Kidney glomerular epithelial cell (primary cell): ENCODE results near the gene EFNB2.

ENCODE experiments used
- DNase-seq: peaks from one replicate; lab custom pipeline; 2025; lab: John Stamatoyannopoulos, UW

The EFNB2 gene

DNA sequence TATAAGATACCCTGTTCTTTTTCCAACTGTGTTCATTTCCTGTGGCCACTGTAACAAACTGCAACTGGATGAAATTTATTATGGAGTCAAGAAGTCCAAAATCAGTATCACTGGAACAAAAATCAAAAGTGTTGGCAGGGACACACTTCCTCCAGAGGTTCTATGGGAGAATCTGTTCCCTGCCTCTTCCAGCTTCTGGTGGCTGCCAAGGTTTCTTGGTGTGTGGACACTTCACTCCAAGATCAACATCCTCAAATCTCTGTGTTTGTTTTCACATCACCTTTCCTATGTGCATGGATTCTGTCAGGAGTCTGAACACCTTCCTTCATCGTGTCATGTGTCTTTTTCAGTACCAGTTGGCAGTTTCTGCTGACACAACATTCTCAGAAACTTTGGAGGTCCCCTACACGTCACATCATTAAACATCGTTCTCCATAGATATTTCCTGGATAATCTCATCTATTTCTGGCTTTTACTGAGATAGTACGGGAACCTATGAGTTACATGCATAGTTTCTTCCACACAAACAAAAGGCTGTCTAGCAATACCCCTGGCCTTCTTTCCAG, 15.2 kb upstream of the EFNB2 start:
- no peak for DNase-seq

DNA sequence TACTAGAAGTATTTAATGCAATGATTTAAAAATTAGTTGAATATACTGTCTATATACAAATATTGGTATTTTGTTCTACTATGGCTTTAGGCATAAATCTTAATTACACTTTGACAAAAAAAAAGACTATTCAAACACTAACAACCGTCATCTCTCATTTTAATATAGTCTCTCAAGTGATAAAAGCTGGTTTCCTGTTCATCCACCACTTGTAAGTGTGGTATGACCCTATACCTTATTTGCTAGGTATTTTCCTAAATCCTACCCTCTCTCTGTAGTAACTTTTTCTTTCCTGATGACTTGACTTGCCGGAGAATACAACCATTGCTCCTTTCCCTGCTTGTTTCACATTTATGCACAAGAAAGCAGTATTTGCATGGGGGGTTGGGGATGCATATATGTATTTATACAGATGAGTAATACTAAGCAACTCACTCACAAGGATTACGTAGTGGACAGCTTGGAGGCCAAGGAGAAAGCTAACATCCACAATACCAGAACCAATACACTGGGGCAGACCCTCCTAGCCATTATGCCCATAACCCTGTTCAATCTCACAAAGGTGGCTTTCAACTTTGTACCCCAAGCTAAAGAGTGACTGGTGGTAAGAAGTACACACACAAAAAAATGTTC, 12.7 kb upstream of the EFNB2 start:
- DNase-seq = no peak

DNA sequence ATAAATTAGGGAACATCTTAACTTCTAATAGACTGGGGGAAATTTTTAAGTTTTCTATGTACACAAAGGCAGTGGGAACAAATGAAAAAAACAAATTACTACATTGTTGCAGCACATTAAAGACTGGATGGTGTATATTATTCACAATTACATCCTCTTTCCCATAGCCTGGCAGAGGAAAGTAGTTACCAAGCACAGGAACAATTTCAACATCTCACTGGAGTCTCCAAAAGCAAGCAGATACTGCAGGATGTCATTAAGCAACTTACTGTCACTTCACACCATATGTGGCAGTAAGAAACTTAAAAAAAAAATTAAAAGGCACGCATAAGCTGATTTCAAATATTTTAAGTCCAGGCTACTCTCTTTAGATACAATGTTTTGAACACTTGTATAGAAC, 6.4 kb upstream of the EFNB2 start:
- DNase-seq = no peak

DNA sequence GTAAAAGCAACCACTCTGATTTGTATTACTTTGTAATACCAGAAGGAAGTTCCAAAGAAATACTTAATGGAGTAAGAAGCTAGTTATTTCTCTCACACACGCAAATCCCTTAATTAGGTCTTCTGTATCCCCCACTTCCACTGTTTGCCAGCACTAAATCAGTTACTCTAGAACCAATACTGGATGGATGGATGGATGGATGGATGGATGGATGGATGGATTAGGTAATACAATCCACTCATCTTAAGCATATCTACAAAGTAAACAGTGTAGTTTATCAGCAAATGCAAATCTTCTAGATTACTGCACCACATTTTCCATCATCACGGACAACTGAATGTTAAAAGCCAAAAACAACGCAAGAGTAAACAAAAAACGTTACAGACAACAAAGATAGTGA, 5.2 kb upstream of the EFNB2 start:
- no peak for DNase-seq

DNA sequence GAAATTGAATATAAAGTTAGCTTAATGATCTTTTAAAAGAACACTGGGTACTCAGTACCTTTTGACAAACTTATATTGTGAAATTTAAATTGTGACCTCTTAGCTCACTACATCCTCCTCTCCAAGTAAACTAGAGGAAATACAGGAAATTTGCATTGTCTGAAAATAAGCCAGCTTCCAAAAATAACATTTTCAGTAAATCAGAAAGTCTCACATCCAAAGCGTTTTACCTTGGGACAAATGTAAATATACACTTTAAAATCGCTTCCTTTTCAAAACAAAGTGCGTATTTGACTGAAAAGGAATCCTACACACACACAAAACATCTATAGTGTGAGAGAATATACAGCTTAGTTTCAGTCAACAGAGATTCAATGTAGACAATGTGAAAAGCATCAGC, 2.1 kb upstream of the EFNB2 start:
- DNase-seq = no peak

DNA sequence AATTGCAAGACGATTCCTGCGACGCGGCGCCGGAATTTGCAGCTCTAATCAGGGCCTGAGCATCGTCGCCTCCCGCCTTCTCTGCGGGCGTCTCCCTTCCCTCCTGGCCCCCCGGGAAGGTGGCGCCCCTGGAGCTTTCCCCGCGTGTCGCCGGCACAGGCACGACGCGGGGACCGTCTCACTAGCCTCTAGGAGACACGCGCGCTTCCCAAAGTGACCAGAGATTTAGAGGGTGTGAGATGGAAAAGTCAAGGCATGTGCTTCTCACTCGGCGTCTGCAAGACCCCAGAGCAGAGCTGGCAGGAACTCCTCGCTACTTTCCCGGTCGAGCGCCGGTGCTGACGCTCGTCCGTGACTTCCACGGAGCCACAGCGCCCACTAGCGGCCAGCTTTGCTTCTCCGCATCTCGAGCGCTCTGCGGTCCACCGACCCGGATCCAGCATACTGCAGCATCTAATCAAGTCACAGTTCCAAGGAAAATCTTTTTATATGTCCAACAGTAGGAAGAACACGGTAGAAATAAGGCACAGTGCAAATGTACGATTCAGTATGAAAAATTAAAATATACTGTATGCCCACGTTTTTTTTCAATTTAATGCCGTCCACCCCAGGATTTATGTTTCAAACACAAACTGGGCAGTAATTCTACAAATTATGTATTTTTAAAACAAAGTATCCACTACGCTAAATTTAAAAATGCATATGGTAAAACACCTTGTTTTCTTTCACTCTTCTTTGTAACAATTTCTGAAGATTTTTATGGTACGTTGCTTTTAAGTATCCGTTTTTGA, 977 bp upstream of the EFNB2 start:
- peak; percentile 84 for DNase-seq

DNA sequence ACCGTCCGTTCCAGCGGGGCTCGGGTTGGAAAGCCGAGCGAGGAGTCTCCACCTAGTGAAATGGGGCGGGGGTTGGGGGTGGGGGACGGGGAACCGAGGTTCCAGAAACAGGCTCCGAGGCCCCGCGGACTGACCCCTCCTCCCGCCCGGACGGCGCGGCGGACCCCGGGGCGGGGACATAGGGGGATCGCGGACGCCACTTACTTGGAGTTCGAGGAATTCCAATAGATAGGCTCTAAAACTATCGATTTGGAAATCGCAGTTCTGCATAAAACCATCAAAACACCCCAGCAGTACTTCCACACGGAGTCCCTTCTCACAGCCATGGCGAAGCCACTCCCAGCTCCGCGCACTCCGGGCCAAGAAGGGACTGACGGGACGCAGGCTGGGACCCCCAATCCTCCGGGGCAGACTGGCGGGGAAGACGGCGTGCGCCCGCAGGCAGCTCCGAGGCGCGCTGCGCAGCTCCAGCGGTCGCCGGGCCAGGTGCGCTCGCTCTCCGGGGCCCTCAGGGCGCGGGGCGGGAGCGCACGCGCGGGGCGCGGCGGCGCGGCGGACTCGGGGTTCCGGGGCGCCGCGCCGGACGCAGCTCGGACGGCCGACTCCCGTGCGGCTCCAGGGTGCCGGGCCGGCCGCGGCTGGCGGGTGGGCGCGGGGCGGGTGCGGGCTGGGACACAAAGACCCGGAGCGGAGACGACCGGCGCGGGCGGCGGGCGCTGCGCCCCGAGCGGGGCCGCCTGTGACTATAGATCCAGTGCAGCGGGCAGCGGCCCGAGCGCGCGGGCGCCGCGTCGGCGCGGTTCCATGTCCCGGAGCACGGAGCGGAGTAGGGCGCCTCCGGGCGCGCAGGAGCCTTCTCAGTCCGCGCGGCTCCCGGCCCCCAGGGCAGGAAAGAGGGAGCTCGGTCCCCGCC, 567 bp downstream of the EFNB2 start:
- DNase-seq = peak; percentile 11

DNA sequence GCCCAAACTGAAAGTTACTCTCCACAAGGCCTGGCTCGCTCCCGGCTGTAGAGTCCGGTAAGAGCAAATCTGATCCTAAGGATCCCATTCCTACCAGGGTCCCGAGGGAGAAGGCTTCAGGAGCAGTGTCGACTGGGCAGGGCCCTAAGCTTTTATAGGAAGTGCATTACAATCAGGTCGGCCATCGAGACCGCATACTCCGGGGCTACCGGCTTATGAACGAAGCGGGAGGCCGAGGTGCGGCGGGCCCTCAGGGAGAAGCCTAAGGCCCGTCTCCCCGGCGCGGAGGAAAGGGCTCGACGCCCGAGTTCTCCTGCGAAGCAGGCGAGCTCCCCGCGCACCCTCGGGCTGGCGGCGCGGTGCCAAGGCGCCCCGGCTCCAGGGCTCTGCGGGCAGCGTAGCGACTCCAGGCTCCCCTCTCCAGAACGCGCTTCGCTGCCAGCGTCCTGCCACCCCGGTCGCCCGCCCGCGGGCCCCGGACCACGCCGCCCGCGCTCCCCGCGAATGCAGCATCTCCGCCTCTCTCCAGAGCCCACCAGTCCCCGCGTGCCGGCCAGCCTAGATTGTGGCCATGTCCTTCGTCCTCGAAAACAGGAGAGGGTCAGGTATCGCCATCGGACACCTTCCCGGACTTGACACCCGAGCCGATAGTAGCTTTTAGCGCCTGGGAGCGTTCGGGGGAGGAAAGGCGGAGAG, 1.4 kb downstream of the EFNB2 start:
- no peak for DNase-seq

DNA sequence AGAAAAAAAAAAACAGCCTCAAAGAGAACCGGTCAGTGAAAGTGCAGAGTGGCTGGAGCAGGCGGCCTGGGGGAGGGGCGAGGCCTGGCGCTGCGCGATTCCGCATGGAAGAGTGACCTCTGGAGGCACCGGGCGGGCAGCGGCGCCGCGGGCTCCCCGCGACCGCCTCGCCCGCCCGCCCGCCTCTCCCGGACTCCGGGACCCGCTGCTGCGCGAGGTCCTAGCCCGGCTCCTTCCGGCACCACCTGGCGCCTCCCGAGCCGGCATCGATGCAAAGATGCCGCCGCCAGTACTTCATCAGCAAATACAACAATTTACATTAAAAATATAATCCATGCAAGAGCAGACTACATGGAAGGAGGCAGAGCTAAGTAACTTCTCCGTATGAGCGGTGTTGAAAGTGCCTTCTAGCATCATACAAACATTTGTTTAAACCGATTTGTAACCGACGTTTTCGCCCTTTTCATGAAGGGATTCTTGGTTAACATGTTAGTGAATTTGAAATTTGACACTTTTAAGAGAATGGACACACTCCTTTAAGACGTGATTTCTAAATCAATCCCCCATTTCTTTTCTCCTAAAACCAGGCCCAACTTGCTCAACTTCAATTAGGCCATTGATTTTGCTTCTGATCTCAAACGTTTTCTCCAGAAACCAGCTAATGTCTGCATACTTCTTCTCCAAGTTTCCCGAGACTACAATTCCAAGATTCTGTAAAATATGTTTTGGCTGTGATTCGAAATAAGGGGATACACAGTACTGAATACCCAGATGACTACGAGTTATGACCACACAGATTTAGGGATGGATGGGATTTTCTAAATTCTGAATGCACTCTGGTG, 2.1 kb downstream of the EFNB2 start:
- peak; percentile 77 for DNase-seq

DNA sequence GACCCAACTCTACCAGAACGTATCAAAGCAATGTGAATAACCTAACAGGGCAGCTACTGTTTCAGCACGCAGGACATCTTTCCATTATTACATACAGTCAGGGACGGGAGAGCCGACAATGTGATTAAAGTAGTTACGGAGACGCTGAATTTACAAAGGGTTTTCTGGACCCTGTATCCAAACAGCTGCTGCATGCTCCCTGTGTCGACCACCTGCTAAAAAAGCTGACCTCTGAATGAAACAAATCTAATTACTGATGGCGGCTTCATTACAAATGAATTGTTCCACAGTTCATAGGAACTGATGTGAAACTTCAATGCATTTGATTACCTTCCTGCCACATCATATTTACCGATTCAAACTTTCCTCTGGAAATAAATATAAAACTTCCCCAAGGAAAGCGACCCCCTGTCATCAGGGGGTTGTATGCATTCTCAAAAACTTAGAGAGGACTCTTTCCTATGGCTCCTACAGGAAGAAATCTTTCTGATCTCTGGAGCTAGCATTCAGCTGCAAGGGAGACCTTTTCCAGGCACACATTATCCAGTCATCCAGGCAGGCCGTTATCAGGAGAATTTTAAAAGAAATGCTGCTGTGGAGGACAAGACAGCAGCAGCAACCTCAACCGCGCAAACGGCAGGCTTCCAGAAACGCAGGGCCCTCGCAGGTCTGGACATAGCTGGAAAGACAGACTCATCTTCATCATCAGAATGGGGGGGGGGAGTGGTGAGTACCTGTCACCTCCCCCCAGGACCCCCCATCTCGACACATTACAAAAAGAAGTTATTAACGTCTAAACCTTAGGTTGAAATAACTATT, 3.1 kb downstream of the EFNB2 start:
- peak; percentile 30 for DNase-seq

DNA sequence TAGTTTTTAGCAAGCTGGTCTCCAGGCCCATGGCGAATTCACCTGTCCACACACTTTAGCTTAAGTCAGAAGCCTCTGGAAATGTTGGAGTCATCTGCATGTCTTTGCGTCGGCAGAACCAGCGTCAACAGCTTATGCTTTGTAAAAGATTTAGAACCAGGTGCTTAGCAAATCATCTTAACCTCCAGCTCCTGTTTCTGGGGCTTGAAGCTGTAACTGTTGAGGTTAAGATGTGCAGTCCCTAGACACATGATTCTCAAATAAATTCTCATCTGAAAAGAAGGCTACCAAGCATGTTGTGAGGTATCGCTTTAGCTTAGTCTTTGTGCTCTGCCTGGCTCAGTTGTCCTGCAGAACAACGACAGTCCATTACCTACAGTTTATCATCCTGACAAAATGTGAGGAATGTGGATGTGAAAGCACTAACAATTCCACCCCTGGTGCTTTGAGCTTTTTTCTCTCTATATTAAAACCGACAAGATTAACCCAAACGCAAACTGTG, 4.4 kb downstream of the EFNB2 start:
- DNase-seq = peak; percentile 58

DNA sequence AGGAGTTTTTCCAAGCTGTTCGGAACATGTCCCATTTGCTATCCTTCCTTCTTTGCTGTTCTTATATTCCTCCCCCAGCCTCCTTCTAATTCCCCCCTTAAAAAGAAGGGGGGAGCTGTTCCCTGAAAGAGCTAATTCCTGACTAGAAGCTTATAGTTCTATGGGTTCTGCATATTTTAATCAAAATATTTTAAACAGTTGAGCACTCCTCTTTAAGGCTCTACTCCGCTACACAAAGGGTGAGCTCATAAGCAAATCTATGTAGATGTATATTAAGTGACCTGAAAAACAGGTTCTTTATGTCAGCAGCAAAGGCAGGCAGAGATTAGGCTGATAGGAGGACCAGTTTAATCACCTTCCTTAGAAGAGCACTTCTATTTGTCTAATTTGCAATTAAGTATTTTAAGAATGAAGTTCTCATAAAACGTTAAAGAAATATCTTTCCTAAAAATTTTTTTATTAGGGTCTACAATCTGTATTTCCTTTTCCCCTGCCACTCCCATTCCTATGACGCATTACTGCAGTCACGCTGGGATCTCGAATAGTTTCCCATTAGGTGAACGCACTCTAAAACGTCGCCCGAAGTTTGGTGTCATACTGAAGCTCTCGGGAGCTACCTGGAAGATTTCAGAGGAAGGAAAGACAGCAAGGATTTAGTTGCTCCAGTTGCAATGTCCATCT, 5.2 kb downstream of the EFNB2 start:
- DNase-seq = peak; percentile 58

DNA sequence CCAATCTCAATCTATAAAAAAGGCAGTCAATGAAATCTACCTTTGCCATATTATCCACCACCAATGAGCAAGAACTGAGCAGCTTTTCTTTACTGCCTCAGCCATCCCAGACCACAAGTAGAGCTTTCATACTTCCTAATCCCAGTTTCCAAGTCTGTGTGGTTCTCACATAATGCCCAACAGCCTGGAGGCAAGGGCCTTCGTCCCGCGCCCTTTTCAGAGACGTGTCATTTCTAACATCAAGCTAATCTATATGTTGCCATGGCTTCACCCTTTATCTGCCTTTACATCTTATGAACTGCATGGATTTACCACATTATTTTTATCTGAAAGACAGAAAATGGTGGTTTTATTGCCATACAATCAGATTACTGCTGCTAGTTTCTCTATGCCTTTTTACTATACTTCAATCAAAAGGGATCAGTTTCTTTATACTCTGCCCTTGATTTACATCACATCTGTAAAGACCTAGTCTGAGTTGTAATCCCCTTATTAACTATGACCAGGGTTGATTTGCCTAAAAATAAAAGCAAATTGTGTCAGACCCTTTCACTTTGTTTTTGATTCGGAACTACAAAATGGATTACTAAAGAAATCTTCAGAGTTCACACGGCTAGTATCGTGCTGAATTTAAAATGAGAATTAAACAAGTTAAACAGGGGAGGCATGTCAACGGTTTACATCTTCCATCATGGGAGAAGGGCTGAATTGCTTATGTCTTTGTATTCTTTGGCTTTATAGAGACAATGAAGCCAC, 5.9 kb downstream of the EFNB2 start:
- DNase-seq = no peak

DNA sequence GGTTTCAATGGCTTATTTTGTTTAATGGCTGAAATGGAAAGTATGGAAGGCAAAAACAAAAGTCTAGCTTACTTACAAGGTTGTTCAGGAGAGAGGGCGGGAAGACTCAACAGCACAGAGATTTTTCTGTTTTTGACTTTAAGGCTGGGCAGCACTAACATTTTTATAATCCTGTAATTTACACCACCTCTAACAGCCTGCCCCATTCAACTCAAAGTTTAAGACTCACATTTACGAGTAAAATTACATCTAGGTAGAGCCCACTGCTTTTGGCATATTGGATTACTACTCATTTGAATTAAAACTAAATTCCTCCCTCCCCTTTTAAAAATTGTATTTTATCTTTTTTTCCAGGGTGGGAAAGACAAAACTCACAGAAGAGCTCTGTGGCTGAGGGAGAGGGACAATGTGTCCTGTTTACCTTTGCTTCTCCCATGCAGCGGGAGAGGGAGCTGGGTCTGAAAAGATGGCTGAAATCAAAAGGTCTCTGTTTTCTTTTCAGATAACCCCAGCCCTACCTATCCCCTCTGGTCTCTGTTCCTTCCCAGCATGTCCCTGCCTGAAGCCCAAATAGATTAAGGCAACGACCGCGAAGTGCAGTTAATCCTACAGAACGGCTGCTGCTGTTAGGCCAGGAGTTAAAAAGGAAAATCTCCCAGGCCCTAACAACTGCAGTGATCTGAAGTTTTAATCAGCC, 6.6 kb downstream of the EFNB2 start:
- DNase-seq = no peak

DNA sequence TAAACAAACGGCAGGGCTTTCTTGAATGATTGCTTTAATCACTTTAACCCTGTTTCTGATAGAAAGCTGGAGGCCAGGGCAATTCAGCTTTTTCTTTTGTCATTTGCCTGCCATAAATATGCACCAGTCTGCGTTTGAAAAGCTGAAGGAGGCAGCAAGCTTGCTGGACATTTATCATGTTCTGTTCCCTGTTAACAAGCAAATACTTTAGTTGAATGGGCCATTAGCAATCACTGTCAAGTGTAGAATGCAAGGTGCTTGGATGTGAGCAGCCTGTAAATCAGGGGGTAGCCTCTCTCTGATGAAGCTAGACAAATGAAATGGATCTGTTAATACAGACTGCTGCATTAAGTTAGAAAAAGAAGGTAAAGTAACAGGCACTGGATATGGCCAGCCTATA, 7.6 kb downstream of the EFNB2 start:
- no peak for DNase-seq

DNA sequence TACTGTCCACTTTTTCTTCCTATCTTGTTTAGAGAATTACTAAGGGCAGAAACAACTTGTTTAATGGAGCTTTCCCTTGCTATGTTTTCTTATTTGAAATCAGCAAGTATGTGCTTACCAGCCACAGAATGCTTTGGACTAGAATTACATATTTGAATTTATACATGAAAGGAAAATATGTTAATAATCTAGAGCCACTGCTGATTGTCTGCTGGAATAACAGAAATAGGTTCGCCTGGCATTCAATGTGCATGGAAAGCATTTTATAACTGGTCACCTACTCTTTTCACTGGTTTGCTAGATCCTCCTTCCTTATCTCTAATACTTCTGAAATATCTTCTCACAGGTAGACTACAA, 8.0 kb downstream of the EFNB2 start:
- no peak for DNase-seq

DNA sequence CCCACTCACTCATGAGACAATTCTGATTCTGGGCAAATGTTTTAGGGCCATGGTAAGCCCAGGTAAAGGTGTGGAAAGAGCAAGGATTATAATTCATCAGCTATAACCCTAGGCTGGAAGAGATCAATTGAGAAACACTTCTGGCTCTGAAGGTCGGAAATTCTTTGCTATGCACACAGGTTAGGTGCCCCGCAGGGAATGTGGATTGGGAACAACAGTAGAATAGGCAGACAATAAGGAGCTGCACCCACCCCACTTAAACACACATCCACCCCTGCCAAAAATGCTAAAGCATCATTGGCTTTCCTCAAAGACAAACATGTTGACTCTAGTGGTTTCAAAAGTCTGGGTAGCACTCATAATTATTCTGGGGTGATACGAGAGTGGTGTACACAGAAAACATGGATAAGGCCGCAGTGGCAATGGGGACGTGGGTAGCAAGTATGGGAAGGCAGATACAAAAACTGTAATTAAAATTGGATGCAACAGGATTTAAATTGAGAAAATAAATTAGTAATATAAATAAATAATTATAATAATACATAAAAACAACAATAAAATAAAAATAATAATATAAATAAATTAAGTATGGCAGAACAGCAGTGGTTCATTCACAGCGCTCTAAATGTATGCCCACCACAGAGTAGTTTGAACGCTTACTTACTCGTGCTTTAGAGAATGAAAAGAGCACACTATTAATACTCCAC, 8.6 kb downstream of the EFNB2 start:
- no peak for DNase-seq
